AG20443 (cell line): ENCODE measurements around the gene TANGO2.

ENCODE experiments used
- DNase-seq: peaks from one replicate; pipeline ENCODE4 v3.0.0; 2012; ENCODE audit warnings: low spot score, mixed read lengths

TANGO2 gene

GRCh38 chr22:19983741-19984140 is 37.2 kb upstream of the TANGO2 start:
- DNase-seq, result no peak

- peak; percentile 79 for DNase-seq
These were observed 36.6 kb upstream of the TANGO2 start for GRCh38 chr22:19984201-19984753.

GRCh38 chr22:19984851-19985811 is 35.8 kb upstream of the TANGO2 start:
- no peak for DNase-seq

- DNase-seq, result no peak
These were observed 34.9 kb upstream of the TANGO2 start for GRCh38 chr22:19986011-19986409.

DNA sequence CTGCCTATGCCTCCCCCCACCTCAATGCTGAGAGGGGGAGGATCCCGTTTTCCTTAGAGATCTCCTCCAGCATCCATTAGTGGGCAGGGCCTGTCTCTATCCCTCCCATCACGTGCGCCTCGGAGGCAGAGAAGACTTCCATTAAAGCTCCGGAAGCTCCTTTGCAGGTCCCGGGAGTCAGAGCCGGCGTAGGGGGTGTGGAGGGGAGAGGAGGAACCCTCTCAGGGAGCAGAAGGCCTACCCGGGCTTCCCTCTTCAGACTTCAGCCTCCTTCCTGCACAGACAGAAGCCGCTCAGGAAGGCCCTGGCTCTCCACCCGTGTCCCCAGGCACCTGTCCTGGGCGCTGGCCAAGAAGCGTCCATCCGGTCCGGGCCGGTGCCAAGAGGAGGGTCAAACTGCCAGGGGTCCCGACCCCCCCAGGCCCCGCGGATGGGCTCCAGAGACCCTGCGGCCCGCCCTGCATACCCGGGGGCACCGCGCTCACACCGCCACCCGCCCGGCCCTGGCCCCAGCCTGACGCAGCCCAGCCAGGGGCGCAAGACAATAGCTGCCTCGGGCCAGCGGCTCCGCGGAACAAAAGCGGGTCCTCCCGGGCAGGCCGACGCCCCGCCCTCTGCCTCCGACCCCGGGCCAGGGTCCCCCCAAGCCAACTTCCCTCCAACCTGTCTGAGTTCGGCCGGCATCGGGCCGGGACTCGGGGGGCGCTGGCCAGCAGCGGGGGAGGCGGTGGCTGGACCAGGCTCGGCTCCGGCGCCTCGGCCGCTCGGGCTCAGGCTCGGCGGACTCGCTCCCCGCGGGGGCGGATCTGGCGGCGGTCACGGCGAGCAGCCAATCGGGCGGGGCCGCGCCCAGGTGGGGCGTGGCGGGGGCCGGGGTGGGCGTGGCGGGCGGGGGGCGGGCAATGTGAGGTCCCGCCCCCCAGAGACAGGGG is 34.2 kb upstream of the TANGO2 start:
- DNase-seq, result peak; percentile 98

GRCh38 chr22:19987394-19988306 is 33.3 kb upstream of the TANGO2 start:
- DNase-seq, result no peak

DNA sequence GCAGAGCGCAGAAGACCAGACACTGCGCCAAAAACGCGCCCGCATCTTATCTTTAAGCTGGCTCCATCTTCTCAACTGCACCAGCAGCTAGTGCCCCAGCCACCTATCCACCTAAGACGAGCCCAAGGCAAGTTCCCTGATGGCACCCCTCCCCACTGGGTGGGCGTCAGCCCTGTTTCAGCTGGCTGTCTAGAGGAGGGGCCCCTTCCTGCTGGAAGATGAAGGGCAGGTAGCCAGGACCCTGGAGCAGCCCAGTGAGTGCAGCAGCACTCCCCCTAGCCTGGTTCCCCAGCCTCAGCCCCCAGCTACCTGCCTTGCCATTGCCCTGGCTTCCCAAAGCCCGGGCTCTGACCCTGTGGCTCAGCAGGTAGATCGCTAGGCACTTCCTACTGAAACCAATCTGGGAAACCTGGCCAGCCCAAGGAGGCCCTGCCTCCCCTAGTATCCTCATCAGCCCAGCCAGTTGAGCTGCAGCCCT is 32.5 kb upstream of the TANGO2 start:
- no peak for DNase-seq

DNA sequence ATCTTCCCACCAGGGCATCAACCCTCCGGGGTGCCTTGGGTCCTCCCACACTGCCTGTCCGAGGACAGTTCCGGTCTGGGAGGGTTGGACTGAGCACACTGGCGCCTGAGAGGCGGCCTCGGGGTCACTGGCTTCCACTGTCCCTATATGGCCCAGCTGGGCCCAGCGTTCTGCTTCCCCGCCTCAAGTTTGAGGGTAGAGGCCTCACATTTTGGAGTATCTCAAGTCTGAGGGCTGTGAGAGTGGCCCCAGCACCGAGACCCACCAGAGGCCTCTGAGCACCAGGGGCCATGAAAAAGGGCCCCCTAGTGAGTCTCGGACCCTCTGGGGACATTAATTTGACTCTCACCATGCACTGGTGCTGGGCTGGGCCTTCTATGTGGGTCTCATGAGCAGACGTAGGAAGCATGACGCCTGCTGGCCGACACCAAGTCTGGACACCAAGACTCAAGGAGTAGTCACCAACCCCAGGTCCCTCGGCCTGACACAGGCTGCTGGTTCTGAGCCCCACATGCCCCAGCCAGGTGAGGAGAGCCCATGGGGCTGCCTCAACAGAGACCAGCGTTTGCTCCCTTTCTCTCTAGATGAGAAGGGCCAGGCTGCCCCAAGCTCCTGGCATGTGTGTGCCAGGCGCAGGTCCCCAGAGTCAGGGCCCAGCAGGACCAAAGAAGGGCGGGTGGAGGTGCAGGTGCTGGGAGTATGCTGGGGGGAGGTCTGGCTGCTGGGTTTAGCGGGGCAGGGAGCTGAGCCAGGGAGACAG is 31.8 kb upstream of the TANGO2 start:
- DNase-seq, result no peak

- DNase-seq, result no peak
These were observed 31.2 kb upstream of the TANGO2 start for GRCh38 chr22:19989725-19990067.

DNA sequence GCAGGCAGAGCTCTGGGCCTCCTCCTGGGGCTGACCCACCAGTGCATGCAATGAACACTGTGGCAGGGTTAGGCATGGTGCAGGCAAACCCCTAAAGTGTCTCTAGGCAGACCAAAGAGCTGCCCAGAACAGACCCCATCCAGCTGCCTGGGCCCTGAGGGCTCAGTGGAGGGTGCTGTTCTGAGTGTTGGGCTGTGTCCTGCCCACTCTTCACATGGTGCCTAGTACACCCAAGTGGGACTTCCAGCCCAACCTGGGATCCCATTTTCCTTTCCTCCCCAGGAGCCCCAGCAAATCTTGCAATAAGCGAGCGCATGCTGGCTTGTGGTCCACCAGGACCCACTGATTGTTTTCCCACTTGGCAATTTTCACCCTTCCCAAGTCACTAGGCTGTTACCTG is 30.7 kb upstream of the TANGO2 start:
- DNase-seq, result no peak

DNA sequence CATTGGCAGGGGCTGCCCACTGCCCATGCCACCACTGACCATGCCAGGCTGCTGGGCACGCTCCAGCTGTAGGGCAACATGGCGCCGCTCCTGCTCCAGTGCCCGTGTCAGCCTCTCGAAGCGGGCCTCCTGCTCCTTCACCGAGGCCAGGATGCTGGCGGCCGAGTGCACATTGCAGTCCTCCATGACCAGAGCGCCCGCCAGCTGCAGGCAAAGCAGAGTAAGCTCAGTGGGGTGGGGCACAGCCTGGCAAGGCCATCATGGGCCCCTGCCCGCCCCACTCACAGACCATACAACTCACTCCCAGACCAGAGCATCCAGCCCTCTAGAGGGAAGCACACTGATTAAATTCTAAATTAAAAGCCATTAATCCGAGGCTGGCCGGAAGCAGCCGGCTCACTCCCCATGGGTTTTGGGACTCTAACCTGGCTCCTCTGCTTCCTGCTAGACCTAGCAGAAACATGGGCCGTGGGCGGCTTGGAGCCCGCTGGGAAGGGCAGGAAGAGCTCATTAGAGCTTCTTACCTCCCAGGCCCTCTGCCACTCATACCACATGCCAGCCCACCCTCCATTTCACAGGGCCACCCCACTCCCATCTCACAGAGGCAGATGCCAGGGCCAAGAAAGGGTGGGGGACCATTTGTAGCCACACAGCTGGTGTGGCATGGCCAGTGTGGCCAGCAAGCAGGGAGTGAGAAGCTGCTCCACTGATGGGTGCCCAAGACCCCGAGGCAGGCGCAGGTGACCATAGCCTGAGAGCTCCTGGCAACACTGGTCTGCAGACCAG is 30.1 kb upstream of the TANGO2 start:
- DNase-seq, result no peak

GRCh38 chr22:19991395-19991644 is 29.6 kb upstream of the TANGO2 start:
- no peak for DNase-seq

- DNase-seq, result no peak
These were observed 29.1 kb upstream of the TANGO2 start for GRCh38 chr22:19991645-19992451.

- DNase-seq, result no peak
These were observed 28.4 kb upstream of the TANGO2 start for GRCh38 chr22:19992481-19992911.

DNA sequence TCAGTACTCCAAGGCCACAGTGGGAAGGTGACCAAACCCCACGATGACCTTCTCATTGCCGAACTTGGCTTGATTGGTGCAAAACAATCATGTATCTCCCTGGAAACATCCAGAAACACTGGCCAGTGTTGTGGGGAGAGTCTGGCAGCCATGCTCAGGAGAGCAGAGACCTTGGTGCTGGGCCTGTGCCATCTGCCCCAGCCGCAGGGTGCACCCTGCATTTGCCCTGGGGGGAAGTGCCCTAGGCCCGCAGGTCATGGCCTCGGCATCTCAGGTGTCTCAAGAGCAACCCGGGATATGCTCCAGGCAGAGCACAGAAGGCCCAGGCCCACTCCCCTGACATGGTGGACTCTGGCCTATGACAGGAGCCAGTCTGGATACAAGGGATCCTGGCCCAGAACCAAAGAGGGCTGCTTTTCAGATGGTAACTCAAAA is 28.0 kb upstream of the TANGO2 start:
- no peak for DNase-seq

- DNase-seq, result no peak
These were observed 27.0 kb upstream of the TANGO2 start for GRCh38 chr22:19993926-19994325.

DNA sequence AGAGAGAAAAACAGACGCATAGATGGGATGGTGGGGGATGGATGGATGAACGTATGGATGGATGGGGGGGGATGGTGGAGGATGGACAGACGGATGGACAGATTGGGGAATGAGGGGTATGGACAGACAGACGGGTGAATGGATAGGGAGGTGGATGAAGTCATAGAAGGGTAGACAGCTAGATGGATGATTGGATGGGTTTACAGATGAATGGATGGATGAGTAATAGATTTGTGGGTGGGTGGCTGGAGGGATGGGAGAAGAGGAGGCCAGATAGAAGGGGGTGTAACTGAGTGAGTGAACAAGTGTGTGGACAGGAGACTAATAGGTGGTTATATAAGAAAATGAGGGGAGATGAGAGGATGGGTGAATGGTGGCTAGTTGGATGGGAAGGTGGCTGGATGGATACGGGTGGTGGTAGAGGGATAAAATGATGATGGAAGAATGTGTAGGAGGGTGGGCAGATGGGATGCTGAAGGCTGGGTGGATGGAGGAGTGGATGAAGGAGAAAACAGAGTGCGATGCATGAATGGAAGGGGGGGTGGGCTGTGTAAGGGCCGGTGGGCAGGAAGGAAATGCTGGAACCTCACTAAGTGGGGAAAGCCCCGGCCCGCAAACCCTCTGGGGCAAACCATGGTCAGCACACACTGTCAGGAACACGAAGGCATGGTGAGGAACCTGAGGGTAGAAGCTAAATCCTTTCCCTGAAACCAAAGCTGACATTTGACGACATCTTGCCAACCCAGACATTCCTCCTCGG is 25.9 kb upstream of the TANGO2 start:
- no peak for DNase-seq

DNA sequence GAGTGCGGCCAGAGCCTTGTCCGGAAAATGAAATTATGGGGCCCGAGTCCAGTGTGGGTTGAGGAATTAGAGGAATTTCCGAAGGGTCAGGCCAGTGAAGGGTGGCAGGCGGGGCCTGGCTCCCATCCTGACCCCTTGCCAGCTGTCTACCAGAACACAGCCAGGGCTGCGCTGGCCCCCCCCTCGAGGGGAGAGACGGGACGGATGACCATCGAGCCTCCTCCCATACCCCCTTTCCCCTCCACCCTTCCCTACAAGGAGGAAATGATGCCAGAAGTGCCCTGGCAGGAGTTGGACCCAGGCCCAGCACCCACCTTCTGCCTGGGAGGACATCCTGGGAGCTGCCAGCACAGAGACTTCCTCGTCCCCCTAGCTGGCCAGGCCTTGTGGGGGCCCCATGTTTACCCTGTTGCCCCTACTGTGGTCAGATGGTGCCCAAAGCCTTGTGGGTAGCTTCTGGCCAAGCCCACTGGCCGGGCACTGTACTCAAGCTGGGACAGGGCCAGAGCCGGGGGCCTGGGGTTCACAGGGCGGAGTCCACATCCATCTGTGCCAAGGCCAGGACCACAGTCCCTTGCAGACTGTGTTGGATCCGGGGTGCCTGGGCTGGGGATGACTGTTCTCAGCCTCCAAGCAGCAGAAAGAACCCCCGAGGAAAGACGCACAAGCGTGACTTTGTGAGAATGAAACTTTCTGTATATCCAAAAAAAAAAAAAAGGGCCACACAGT is 25.1 kb upstream of the TANGO2 start:
- peak; percentile 65 for DNase-seq
